Psoas muscle (tissue), 8 donors: ENCODE data around the gene ACER3. TPM values are rescaled to one million over a fixed set of nuclear protein-coding genes. Genes with fewer than 3 reads are reported as not detected.

Experiments used
- ATAC-seq, 4 donors: fragments of 200-7000 bp; cut with Tn5 transposase; one replicate each; pipeline ENCODE4 v1.9.1; 2020; ENCODE audit warnings: moderate library complexity in 3 of 4, mild to moderate bottlenecking in 2 of 4
- DNase-seq, 2 donors: peaks; one replicate each; pipeline ENCODE4 v3.0.0-alpha.2; 2020
- H3K27ac ChIP-seq: fragments of 200-600 bp; one replicate; pipeline ENCODE4 v1.8.0; 2022
- H3K27me3 ChIP-seq, 3 donors: fragments of 200-600 bp in 1 of 3; one replicate each; pipeline versions ENCODE4 v1.6.1 to v1.8.0; 2013 to 2022; ENCODE audit warnings: low read length in 2 of 3, mild to moderate bottlenecking in 2 of 3, moderate library complexity in 1 of 3; ENCODE audit not compliant: insufficient read depth in 3 of 3
- H3K36me3 ChIP-seq, 2 donors: fragments of 200-600 bp in 1 of 2; one replicate each; pipeline versions ENCODE4 v1.6.1 to v1.8.0; 2013 to 2022; ENCODE audit warnings: low read depth in 1 of 2, mild to moderate bottlenecking in 1 of 2, moderate library complexity in 1 of 2; ENCODE audit not compliant: insufficient read depth in 1 of 2
- H3K4me1 ChIP-seq: fragments of 200-600 bp; one replicate; pipeline ENCODE4 v1.8.0; 2022
- H3K4me3 ChIP-seq: fragments of 200-600 bp; one replicate; pipeline ENCODE4 v1.8.0; 2022; ENCODE audit warnings: mild to moderate bottlenecking
- H3K9me3 ChIP-seq: fragments of 200-600 bp; one replicate; pipeline ENCODE4 v1.8.0; 2022
- WGBS, 3 donors: extraction: QIAGEN DNeasy Blood & Tissue Kit; methylation state at CpG; one replicate each; pipeline versions ENCODE4 v1.1.6 to v1.1.7; 2013; 5-methylcytosine and 5-hydroxymethylcytosine counted together
- intact Hi-C, 2 donors: fragments of 100-400 bp; cut with DNase I; formaldehyde crosslinking; loops; one replicate each; pipeline versions ENCODE4 v1.11.0 to v1.14.2; 2022
- polyA plus RNA-seq, 3 donors: library from polyadenylated mRNA; stranded (reverse); fragments of 200-250 nt; gene quantifications; one replicate each; pipeline ENCODE4 v1.2.3, GENCODE V29; 2013
- total RNA-seq, 4 donors: library from RNA; stranded (reverse); fragmentation: NEBNext Ultra II Directional in 2 of 4; extraction: Animal tissue kit (Norgen Biotek cat#: 25700) in 2 of 4; gene quantifications; one replicate each; pipeline versions ENCODE4 v1.2.1 to v1.2.4, GENCODE V29; 2021 to 2023
- TF ChIP-seq, protein P1 (sequence below): fragments of 200-600 bp; IDR thresholded peaks from one replicate; pipeline ENCODE4 v1.8.0; 2022; ENCODE audit warnings: antibody characterized with exemption
- donor health status: healthy with polysubstance abuse.
- donor health status: DM: no; HTN: no; CAD: no; lungs with moderate emphysema.
- donor health status: Bipolar disorder and iron deficiency.
- donor health status: healthy.
- donor health status: DM: yes; HTN: yes; CAD: no.
- donor health status: DM: no; HTN: no; CAD: no.
- donor health status: DM: no; HTN: no; CAD: no.
- donor health status: DM: yes; HTN: yes; CAD: no.

ACER3 gene
- total and polyA plus RNA-seq, 7 donors: 0.76 to 6.3 (median 3.4) TPM

DNA sequence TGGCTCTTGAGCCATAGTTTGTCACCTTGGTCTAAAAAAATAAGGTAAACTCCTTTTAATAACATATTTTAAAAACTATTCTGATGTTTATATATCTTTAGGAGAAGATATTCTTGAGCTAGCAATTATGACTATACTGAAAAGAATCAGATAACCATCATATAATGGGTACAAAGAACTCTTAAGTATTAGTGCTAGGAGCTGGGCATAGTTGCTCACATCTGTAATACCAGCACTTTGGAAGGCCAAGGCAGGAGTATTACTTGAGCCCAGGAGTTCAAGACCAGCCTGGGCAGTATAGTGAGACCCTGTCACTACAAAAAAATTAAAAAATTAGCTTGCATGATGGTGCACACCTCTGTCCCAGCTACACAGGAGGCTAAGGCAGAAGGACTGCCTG is 119.5 kb downstream of the ACER3 start:
- no peaks in the 10 kb centered on the region for H3K27me3 ChIP-seq
- intact Hi-C loops: no loop called here
- H3K4me1 ChIP-seq: no peaks in the 10 kb centered on the region
- ATAC-seq: no peak
- TF ChIP-seq, protein P1, sequence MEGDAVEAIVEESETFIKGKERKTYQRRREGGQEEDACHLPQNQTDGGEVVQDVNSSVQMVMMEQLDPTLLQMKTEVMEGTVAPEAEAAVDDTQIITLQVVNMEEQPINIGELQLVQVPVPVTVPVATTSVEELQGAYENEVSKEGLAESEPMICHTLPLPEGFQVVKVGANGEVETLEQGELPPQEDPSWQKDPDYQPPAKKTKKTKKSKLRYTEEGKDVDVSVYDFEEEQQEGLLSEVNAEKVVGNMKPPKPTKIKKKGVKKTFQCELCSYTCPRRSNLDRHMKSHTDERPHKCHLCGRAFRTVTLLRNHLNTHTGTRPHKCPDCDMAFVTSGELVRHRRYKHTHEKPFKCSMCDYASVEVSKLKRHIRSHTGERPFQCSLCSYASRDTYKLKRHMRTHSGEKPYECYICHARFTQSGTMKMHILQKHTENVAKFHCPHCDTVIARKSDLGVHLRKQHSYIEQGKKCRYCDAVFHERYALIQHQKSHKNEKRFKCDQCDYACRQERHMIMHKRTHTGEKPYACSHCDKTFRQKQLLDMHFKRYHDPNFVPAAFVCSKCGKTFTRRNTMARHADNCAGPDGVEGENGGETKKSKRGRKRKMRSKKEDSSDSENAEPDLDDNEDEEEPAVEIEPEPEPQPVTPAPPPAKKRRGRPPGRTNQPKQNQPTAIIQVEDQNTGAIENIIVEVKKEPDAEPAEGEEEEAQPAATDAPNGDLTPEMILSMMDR: no peak
- no peaks in the 10 kb centered on the region for H3K9me3 ChIP-seq
- no peaks in the 10 kb centered on the region for H3K36me3 ChIP-seq
- H3K4me3 ChIP-seq: no peak overlapping the region
- H3K27ac ChIP-seq: no peak overlapping the region
- no peak for DNase-seq

GRCh38 chr11:76984743-76985142 is 124.0 kb downstream of the ACER3 start:
- Histone ChIP-seq H3K36me3 (no peaks in the 10 kb centered on the region), H3K9me3 (no peaks in the 10 kb centered on the region), H3K4me3 (no peak overlapping the region), H3K27ac (no peak overlapping the region), H3K27me3 (no peaks in the 10 kb centered on the region), H3K4me1 (no peaks in the 10 kb centered on the region)
- intact Hi-C loops: no loop called here
- TF ChIP-seq, protein P1: no peak
- ATAC-seq (no peak), DNase-seq (no peak)
- WGBS, 3 donors: 94 to 97% (median 95%) methylated on average over 1 of the region's 1 CpG

- Histone ChIP-seq H3K27ac (no peak overlapping the region), H3K27me3 (no peaks in the 10 kb centered on the region), H3K4me3 (no peak overlapping the region), H3K4me1 (no peaks in the 10 kb centered on the region), H3K9me3 (no peaks in the 10 kb centered on the region), H3K36me3 (no peaks in the 10 kb centered on the region)
- 51 to 74% (median 62%) methylated on average over 1 of the region's 1 CpG for WGBS, 3 donors
- DNase-seq: no peak
- intact Hi-C loops: no loop called here
- ATAC-seq: no peak
- TF ChIP-seq, protein P1: no peak
Measured at GRCh38 chr11:76987203-76987602, 126.5 kb downstream of the ACER3 start.

GRCh38 chr11:76990628-76991027 is 129.9 kb downstream of the ACER3 start:
- ATAC-seq (no peak), DNase-seq (no peak)
- intact Hi-C loops: no loop called here
- WGBS, 3 donors: 98 to 100% (median 99%) methylated on average over 1 of the region's 1 CpG
- H3K36me3 ChIP-seq: no peaks in the 10 kb centered on the region
- no peak overlapping the region for H3K4me3 ChIP-seq
- H3K9me3 ChIP-seq: no peaks in the 10 kb centered on the region
- H3K27me3 ChIP-seq: no peaks in the 10 kb centered on the region
- no peaks in the 10 kb centered on the region for H3K4me1 ChIP-seq
- no peak overlapping the region for H3K27ac ChIP-seq
- TF ChIP-seq, protein P1: no peak

GRCh38 chr11:76995081-76995576 is 134.4 kb downstream of the ACER3 start:
- H3K9me3 ChIP-seq: no peaks in the 10 kb centered on the region
- DNase-seq (no peak), ATAC-seq (no peak)
- H3K4me3 ChIP-seq: no peak overlapping the region
- no peaks in the 10 kb centered on the region for H3K27me3 ChIP-seq
- TF ChIP-seq, protein P1: no peak
- H3K36me3 ChIP-seq: no peaks in the 10 kb centered on the region
- intact Hi-C loops: no loop called here
- no peak overlapping the region for H3K27ac ChIP-seq
- H3K4me1 ChIP-seq: no peaks in the 10 kb centered on the region
